HFFc6 (cell line): ENCODE measurements around the gene SCLY. TPM values are rescaled to one million over a fixed set of nuclear protein-coding genes. Genes with fewer than 3 reads are reported as not detected.

Experiments
- DNase-seq: peaks from one replicate; pipeline ENCODE4 v3.0.0-alpha.2; 2018
- H3K27ac Mint-ChIP-seq: 2 replicates; pipeline ENCODE4 v1.8.0; 2020; ENCODE audit warnings: mild to moderate bottlenecking, mixed read lengths
- H3K27me3 Mint-ChIP-seq: 2 replicates; pipeline ENCODE4 v1.8.0; 2021; ENCODE audit warnings: mild to moderate bottlenecking, moderate library complexity, mixed read lengths; ENCODE audit not compliant: insufficient read depth
- H3K36me3 Mint-ChIP-seq: 2 replicates; pipeline ENCODE4 v1.8.0; 2021; ENCODE audit warnings: low read depth, mixed read lengths
- H3K4me1 Mint-ChIP-seq: 2 replicates; pipeline ENCODE4 v1.8.0; 2020; ENCODE audit warnings: low read depth, mixed read lengths
- H3K4me3 Mint-ChIP-seq: 2 replicates; pipeline ENCODE4 v1.8.0; 2020; ENCODE audit warnings: mild to moderate bottlenecking, moderate library complexity, mixed read lengths
- H3K9me3 Mint-ChIP-seq: 2 replicates; pipeline ENCODE4 v1.8.0; 2020; ENCODE audit warnings: mild to moderate bottlenecking, mixed read lengths
- total RNA-seq, 6 experiments: library from RNA; stranded (reverse); fragmentation: NEBNext Ultra II Directional; extraction: Animal tissue kit (Norgen Biotek cat#: 25700); gene quantifications; 2 replicates in 1 of 6; 3 replicates in 5 of 6; pipeline ENCODE4 v1.2.3, GENCODE V29; 2021
- TF ChIP-seq, protein P1 (sequence below): fragments of 200-600 bp; sonication (generic); IDR thresholded peaks from 2 replicates; pipeline ENCODE4 v1.5.0; 2021; ENCODE audit warnings: antibody characterized with exemption, mild to moderate bottlenecking

Gene SCLY
- total RNA-seq, 6 experiments from 2014 or later = 11.3 to 16.4 (median 12.3) TPM

DNA sequence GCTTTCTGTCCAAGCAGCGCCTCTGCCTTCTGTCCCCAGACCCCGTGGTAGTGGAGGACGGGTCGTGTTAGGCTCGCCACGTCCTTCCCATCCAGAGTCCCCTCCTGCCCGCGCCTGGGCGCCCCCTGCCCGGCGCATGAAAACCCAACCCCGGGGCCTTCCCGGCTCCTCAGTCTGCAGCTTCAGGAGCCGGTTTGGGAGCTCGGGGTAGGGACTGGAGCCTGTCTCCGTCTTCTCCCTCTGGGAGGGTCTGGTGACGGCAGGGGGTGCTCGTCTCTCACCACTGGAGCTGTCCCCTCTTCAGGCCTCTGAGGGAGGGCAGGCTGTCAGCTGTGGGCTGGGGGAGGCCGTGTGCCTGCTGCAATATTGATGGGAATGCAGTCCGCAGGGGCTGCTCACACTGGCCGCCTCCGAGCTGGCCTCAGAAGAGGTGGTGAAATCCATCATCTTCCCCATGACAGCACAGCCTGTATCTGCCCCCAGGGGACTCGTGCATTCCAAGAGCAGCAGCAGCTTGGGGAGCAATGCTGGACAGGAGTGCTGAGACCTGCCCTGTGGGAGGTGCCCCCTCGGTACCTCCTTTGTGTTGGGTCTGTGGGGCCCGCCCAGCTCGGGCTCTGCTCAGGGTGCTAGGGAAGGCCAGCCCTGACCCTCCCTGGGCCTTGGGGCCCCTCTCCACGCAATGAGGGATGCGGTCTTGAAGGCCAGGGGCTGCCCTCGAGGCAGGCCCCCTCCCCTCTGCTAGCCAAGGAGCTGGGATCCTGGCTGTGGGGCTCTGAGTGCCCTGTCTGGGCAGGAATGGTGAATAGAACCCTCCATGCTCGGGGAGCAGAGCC lies 59.9 kb downstream of the SCLY start:
- Mint-ChIP-seq H3K4me3 (no peak overlapping the region), H3K9me3 (no peaks in the 10 kb centered on the region), H3K36me3 (0 out of 2 replicates have a peak, but pooled peaks cover 5% of the 10 kb centered on the region), H3K4me1 (peaks cover 8% of the 10 kb centered on the region), H3K27me3 (peaks cover 19% of the 10 kb centered on the region), H3K27ac (no peak overlapping the region)
- TF ChIP-seq, protein P1, sequence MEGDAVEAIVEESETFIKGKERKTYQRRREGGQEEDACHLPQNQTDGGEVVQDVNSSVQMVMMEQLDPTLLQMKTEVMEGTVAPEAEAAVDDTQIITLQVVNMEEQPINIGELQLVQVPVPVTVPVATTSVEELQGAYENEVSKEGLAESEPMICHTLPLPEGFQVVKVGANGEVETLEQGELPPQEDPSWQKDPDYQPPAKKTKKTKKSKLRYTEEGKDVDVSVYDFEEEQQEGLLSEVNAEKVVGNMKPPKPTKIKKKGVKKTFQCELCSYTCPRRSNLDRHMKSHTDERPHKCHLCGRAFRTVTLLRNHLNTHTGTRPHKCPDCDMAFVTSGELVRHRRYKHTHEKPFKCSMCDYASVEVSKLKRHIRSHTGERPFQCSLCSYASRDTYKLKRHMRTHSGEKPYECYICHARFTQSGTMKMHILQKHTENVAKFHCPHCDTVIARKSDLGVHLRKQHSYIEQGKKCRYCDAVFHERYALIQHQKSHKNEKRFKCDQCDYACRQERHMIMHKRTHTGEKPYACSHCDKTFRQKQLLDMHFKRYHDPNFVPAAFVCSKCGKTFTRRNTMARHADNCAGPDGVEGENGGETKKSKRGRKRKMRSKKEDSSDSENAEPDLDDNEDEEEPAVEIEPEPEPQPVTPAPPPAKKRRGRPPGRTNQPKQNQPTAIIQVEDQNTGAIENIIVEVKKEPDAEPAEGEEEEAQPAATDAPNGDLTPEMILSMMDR = peak; percentile 47; the same call in 1 of the 2 replicates
- no peak for DNase-seq

DNA sequence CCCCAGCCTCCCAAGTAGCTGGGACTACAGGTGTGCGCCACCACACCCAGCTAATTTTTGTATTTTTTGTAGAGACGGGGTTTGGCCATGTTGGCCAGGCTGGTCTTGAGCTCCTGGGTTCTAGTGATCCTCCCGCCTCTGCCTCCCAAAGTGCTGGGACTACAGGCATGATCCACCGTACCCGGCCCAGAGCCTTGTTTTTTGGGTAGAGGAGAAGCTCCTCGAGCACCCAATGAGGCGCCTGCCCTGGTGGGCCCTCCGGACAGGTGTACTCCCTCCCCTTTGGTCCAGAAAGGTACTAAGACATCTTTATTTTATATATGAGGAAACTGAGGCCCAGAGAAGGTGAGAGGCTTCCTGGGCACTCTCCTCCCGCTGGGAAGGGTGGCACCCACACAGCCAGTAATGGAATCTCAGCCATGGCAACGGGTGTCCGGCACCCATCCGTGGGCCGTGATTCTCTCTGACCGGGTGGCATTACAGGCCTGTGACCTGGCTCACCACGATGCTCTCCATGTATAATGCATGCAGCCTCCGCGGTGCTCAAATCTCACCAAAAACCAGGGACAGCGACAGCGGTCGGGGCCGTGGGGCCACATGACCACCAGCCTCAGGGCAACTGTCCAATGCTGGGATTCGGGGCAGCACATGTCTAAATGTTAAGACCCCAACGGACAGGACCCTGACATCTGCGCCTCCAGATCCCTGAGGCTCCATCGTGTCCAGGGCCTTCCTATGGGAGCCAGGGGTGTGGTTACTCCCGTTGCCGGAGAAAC lies 60.9 kb downstream of the SCLY start:
- Mint-ChIP-seq H3K36me3 (0 out of 2 replicates have a peak, but pooled peaks cover 5% of the 10 kb centered on the region), H3K4me1 (peaks cover 8% of the 10 kb centered on the region), H3K27me3 (peaks cover 19% of the 10 kb centered on the region), H3K27ac (no peak overlapping the region), H3K4me3 (no peak overlapping the region), H3K9me3 (no peaks in the 10 kb centered on the region)
- no peak for DNase-seq
- TF ChIP-seq, protein P1 = no peak

DNA sequence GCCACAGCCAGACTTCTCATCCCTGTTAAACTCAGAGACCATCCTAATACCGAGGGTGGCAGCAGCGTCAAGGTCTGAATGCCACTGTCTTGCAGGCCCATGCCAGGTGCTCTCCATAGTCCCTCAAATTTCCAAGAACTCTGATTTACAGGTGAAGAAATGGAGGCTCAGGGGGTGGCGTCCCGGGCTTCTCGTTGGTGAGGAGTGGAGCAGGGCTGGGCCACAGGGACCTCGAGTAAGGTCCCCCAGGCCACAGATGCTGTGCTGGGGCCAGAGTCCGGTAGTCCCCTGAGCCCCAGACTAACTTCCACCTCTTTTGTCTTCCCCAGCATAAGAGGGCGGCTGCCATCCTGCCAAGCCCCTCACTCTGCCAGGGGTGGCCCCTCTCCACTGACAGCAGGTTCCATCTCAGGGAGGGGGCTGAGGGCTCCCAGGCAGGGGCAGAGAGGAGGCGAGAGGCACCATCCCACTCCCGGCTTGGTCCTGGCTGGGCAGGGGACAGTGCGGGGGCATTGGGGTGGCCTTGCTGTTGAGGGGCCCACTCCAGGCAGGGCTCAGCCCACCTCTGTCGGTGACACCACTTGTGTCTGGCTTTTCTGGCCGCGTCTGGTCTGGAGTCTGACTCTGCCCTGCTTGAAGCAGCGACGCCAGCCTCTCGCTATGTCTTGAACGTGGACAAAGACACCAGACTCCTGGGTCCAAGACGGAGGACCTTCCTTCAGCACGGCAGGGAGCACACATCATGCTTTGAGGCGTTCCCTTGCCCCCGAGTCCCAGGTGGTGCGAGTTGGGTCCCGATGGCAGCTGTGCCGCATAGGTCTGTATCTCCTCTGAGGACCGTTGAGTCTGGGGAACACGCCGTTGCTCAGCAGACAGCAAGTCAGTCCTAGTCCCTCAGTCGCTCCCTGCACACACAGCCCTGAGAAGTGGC lies 61.8 kb downstream of the SCLY start:
- DNase-seq = no peak
- Mint-ChIP-seq H3K36me3 (0 out of 2 replicates have a peak, but pooled peaks cover 2% of the 10 kb centered on the region), H3K4me1 (peaks cover 3% of the 10 kb centered on the region), H3K27ac (no peak overlapping the region), H3K9me3 (no peaks in the 10 kb centered on the region), H3K27me3 (peaks cover 15% of the 10 kb centered on the region), H3K4me3 (no peak overlapping the region)
- TF ChIP-seq, protein P1 = no peak

DNA sequence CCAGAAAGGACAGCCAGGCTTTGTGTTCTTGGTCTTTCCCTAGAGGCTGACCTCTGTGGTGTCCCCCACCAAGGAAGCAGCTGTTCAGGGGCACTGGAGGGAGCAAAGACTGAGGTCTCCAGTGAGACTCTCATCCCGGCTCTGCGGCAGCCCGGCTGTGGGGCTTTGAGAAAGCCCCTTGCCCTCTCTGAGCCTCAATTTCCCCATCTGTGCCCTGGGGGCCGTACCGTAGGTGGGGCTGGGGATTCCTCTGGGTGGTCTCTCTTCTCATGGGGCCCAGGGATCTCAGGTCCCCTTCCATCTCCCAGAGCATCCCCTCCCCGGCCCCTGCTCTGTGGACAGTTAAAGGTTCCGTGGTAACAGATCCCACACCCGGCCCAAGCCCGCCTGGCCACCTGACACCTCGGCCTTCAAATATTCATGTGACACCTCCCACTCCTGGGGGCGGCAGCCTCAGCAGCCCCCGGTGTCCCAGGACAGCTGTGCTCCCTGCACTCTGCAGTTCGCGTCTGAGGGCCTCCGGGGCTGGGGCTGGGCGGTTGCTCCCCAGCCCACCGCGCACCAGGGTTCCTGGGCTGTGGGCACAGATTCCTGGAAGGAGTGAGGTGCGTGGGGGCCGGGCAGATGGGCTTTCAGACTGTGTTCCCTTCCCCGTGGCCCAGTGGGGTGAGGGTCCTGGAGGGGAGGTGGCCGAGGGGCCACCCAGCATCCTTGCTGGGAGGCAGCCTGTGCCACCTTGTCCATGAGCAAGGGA lies 62.6 kb downstream of the SCLY start:
- TF ChIP-seq, protein P1 = no peak
- H3K9me3 Mint-ChIP-seq = no peaks in the 10 kb centered on the region
- no peaks in the 10 kb centered on the region for H3K4me1 Mint-ChIP-seq
- H3K27me3 Mint-ChIP-seq = peaks cover 13% of the 10 kb centered on the region
- H3K4me3 Mint-ChIP-seq = no peak overlapping the region
- no peak for DNase-seq
- H3K36me3 Mint-ChIP-seq = no peaks in the 10 kb centered on the region
- no peak overlapping the region for H3K27ac Mint-ChIP-seq
